AG10803 (cell line): ENCODE results near the gene POLA2.
A peak's percentile ranks its signal among the peaks of the same experiment; 100 is the strongest.
"Not testable (repeated sequence)": the region's sequence is repeated elsewhere in the genome, so short reads cannot be mapped to it uniquely, and the experiment has no call there.

Experiments
- DNase-seq: peaks from one replicate; pipeline ENCODE4 v3.0.0; 2010; ENCODE audit warnings: low read depth
- H3K4me3 ChIP-seq: 2 replicates; pipeline ENCODE4 v1.5.1; 2011; ENCODE audit warnings: mild to moderate bottlenecking, low read length, control low read depth
- TF ChIP-seq, protein P1 (sequence below): conservative IDR thresholded peaks from 2 replicates; pipeline ENCODE4 v1.5.1; 2011; ENCODE audit warnings: mild to moderate bottlenecking, low read length, control low read depth, inconsistent platforms

The POLA2 gene

DNA sequence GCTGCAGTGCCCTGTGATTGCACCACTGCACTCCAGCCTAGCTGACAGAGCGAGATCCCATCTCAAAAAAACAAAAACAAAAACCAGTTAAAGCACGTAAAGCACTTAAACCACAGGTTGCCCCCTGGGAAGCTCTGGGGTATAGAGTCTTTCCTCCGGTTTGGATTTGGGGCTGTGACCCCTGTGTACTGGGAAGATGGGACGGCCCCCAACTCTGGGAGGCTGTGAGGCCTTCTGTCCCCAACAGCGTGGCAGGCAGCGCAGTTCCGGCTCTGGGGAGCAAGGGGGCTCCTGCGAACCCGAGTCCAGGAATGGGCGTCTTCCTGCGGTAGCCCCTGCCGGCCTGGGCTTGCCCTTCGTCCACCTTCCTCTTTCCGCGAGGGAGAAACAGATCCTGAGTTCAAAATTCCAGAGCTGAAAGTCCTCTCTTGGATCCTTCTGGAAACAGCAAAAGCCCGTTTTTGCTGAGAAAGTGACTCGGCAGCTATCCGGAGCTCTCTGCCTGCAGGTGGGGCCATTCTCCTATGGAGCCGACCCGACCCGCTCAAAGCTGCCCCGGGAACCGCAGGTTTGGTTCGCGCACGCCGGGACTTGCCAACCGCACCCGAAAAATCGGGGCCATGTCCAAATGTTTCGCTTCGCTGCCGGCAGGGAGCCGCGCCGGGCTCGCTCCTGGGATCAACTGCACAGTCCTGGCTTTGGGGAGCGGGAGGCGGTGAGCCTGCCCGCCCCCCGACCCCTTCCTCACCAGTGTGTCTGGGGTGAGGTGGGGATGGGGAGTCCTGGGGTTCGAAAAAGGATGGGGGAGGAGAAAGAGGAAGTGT lies 36.3 kb upstream of the POLA2 start:
- peak overlapping the region; percentile 53 for H3K4me3 ChIP-seq
- peak; percentile 54 for DNase-seq
- TF ChIP-seq, protein P1, sequence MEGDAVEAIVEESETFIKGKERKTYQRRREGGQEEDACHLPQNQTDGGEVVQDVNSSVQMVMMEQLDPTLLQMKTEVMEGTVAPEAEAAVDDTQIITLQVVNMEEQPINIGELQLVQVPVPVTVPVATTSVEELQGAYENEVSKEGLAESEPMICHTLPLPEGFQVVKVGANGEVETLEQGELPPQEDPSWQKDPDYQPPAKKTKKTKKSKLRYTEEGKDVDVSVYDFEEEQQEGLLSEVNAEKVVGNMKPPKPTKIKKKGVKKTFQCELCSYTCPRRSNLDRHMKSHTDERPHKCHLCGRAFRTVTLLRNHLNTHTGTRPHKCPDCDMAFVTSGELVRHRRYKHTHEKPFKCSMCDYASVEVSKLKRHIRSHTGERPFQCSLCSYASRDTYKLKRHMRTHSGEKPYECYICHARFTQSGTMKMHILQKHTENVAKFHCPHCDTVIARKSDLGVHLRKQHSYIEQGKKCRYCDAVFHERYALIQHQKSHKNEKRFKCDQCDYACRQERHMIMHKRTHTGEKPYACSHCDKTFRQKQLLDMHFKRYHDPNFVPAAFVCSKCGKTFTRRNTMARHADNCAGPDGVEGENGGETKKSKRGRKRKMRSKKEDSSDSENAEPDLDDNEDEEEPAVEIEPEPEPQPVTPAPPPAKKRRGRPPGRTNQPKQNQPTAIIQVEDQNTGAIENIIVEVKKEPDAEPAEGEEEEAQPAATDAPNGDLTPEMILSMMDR, result peak; percentile 55

DNA sequence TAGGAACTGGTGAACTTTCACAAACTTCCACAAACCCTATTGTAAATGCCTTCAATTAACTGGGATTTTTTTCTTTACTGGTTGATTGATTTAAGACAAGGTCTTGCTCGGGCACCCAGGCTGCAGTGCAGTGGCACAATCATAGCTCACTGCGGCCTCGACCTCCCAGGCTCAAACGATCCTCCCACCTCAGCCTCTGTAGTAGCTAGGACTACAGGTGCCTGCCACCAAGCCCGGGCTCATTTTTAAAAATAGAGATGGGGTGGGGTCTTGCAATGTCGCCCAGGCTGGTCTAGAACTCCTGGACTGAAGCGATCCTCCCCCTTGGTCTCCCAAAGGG lies 35.7 kb upstream of the POLA2 start:
- TF ChIP-seq, protein P1, result no peak
- no peak for DNase-seq
- peak overlapping the region; percentile 53 for H3K4me3 ChIP-seq

DNA sequence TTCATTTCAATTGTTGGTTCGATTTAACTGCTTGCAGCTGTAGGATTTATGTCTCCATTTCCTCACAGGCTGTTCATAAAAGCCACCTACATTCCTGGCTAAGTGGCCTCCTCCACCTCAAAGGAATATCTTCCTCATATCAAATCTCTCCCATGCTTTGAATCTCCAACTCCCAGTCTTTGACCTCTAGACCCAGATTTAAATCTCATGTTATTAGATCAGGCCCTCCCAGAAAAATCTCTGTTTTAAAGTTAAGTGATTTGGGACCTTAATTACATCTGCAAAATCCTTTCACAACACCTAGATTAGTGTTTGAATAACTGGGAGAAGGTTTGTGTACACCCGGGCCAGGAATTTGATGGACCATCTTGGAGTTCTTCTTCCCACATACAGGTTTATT lies 33.9 kb upstream of the POLA2 start:
- DNase-seq, result no peak
- TF ChIP-seq, protein P1, result no peak

DNA sequence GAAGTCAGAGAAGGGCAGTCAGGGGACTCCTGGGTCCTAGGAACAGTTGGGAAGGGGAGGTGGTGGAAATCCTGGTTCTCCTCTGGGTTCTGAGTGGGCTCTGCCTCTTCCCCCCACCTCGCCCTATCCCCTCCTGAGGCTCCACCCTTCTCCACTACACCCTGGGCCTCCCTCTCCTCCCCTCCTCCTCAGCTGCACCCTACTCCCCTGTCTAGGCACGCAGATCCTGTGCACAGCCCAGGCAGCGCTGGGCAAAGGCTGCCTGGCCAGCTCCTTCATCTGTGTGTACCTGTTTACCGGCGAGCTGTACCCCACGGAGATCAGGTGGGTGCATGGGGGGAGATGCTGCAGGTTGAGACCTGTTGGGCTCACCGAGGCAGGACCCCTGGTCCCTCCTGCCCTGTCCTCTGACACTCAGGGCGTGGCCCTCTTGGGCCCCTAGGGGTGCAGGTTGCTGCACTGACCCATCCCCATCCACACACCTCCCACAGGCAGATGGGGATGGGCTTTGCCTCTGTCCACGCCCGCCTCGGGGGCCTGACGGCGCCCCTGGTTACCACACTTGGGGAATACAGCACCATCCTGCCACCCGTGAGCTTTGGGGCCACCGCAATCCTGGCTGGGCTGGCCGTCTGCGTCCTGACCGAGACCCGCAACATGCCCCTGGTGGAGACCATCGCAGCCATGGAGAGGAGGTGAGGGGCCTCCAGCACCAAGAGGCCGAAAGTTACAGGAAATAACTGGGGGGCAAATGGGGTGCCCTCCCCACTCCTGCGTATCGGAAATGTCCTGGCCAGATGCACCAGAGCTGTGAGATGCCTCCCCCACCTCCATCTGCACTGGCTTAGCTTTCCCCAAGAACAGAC lies 25.3 kb upstream of the POLA2 start:
- TF ChIP-seq, protein P1, result no peak
- no peak for DNase-seq
- no peak overlapping the region for H3K4me3 ChIP-seq

More for the DNA sequence above, 33.9 kb upstream of the POLA2 start:
- H3K4me3 ChIP-seq, result no peak overlapping the region

DNA sequence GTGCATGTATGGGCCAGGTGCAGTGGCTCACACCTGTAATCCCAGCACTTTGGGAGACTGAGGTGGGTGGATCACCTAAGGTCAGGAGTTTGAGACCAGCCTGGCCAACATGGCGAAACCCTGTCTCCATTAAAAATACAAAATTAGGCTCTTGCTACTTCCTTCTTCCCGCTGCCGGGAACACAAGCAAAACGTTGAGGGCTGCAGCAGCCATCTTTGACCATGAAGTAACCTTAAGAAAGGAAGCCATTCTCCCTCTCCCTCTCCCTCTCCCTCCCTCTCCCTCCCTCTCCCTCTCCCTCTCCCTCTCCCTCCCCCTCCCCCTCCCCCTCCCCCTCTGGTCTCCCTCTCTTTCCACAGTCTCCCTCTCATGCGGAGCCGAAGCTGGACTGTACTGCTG lies 23.5 kb upstream of the POLA2 start:
- not testable (repeated sequence) for H3K4me3 ChIP-seq, DNase-seq

DNA sequence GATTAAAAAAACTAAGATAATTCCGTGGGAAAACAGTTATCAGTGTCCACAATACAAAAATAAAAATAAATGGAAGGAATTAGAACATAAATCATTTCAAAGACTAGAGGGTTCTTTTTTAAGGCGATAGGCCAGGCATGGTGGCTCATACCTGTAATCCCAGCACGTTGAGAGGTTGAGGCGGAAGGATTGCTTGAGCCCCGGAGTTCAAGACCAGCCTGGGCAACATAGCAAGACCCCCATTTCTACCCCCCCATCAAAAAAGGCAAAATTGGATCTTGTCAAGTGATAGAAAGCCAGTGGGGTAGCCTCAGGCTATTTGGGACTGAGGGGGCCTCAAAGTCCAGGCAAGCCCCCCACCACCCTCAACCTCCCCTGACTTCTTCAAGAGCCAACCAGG lies 20.6 kb upstream of the POLA2 start:
- TF ChIP-seq, protein P1, result no peak
- no peak for DNase-seq
- no peak overlapping the region for H3K4me3 ChIP-seq

DNA sequence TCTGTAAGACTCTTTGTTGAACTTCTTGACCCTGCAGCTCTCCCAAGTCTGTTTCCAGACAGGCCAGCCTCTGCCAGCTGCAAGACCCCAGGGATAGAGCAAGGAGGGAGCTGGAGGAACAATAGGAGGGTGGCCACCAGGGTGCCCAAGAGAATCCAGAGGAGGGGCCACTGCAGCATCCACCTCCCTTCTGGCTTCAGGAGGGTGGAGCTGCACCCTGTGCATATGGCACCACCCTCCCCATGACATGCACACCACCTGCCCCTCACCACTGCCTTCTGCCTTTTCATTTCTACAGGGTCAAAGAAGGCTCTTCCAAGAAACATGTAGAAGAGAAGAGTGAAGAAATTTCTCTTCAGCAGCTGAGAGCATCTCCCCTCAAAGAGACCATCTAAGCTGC lies 20.1 kb upstream of the POLA2 start:
- DNase-seq, result no peak
- H3K4me3 ChIP-seq, result no peak overlapping the region
- TF ChIP-seq, protein P1, result no peak
